HepG2 (cell line): ENCODE data around the gene KCNB1.

Source experiments
- CREM ChIP-seq, 2 experiments: sonication (generic) in 1 of 2; formaldehyde crosslinking in 1 of 2; IDR thresholded peaks; 2 replicates each; pipeline versions ENCODE4 v1.4.0 to v1.6.1; 2016 to 2020; ENCODE audit warnings: antibody characterized with exemption in 1 of 2, mild to moderate bottlenecking in 1 of 2, missing genetic modification reagents in 1 of 2
- CTCF ChIP-seq: sonication (generic); formaldehyde crosslinking; IDR thresholded peaks from 2 replicates; pipeline ENCODE4 v1.5.0; 2020; ENCODE audit warnings: mild to moderate bottlenecking, missing genetic modification reagents, moderate library complexity
- NBN ChIP-seq: fragments of 450-650 bp; conservative IDR thresholded peaks from 2 replicates; pipeline ENCODE4 v1.6.1; 2017

GRCh38 chr20:49466114-49466912 is 16.2 kb downstream of the KCNB1 start:
- TF ChIP-seq CREM (IDR thresholded peaks at IDR 0.05) (no peak), CREM (CRISPR knock-in tag; IDR thresholded peaks at IDR 0.05) (no peak), NBN (no peak), CTCF (CRISPR knock-in tag) (no peak)
